Suprapubic skin (tissue), 3 donors: ENCODE measurements around the gene PLIN4.

ENCODE experiments used
- EP300 ChIP-seq: sonication (generic); formaldehyde crosslinking; IDR thresholded peaks from one replicate; pipeline ENCODE4 v1.6.1; 2017; ENCODE audit warnings: antibody characterized with exemption
- TF ChIP-seq, protein P1 (sequence below), 2 donors: fragments of 200-600 bp in 1 of 2; fragments of 450-650 bp in 1 of 2; sonication (generic) in 1 of 2; IDR thresholded peaks; one replicate each; pipeline ENCODE4 v1.5.1; 2016 to 2019; ENCODE audit warnings: antibody characterized with exemption in 2 of 2, mild to moderate bottlenecking in 1 of 2, moderate library complexity in 1 of 2

DNA sequence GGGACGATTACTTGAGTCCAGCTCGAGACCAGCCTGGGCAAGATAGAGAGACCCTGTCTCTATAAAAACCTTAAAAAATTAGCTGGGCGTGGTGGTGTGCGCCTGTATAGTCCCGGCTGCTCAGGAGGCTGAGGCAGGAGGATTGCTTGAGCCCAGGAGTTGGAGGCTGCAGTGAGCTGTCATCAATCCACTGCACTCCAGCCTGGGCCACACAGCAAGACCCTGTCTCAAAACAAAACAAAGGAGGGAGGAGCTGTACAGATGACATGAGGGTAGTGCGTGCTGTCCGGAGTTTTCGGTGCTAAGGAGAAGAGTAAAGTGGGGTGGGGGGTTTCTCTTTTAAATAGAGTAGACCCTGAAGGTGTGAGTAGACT lies 23.6 kb downstream of the PLIN4 start:
- TF ChIP-seq, protein P1, sequence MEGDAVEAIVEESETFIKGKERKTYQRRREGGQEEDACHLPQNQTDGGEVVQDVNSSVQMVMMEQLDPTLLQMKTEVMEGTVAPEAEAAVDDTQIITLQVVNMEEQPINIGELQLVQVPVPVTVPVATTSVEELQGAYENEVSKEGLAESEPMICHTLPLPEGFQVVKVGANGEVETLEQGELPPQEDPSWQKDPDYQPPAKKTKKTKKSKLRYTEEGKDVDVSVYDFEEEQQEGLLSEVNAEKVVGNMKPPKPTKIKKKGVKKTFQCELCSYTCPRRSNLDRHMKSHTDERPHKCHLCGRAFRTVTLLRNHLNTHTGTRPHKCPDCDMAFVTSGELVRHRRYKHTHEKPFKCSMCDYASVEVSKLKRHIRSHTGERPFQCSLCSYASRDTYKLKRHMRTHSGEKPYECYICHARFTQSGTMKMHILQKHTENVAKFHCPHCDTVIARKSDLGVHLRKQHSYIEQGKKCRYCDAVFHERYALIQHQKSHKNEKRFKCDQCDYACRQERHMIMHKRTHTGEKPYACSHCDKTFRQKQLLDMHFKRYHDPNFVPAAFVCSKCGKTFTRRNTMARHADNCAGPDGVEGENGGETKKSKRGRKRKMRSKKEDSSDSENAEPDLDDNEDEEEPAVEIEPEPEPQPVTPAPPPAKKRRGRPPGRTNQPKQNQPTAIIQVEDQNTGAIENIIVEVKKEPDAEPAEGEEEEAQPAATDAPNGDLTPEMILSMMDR (IDR thresholded peaks at IDR 0.05) = no peak
- TF ChIP-seq EP300 = no peak
